Neural progenitor cell (in vitro differentiated cells): Measurements from ENCODE around the gene LRRC47. TPM values are rescaled to one million over a fixed set of nuclear protein-coding genes. Genes with fewer than 3 reads are reported as not detected.

Experiments
- DNase-seq: peaks from one replicate; pipeline ENCODE4 v3.0.0-alpha.2; 2016; ENCODE audit warnings: low spot score
- H2AFZ ChIP-seq: fragments of 200-600 bp; sonication (generic); replicated peaks from 2 replicates; pipeline ENCODE4 v1.6.1; 2016; ENCODE audit warnings: antibody characterized with exemption
- H3F3A ChIP-seq: fragments of 200-600 bp; sonication (generic); 2 replicates; pipeline ENCODE4 v1.6.1; 2016; ENCODE audit warnings: antibody characterized with exemption, low read depth
- H3K27ac ChIP-seq: fragments of 200-600 bp; sonication (generic); 2 replicates; pipeline ENCODE4 v1.5.1; 2016; ENCODE audit warnings: mild to moderate bottlenecking
- H3K27me3 ChIP-seq: fragments of 200-600 bp; sonication (generic); 2 replicates; pipeline ENCODE4 v1.6.1; 2016; ENCODE audit warnings: mild to moderate bottlenecking, moderate library complexity
- H3K36me3 ChIP-seq: fragments of 200-600 bp; sonication (generic); 2 replicates; pipeline ENCODE4 v1.5.1; 2016
- H3K4me1 ChIP-seq: fragments of 200-600 bp; sonication (generic); 2 replicates; pipeline ENCODE4 v1.6.1; 2016; ENCODE audit warnings: mixed run types
- H3K4me2 ChIP-seq: fragments of 200-600 bp; sonication (generic); 2 replicates; pipeline ENCODE4 v1.6.1; 2016
- H3K4me3 ChIP-seq: fragments of 200-600 bp; sonication (generic); 2 replicates; pipeline ENCODE4 v1.5.1; 2016
- H3K79me2 ChIP-seq: fragments of 200-600 bp; sonication (generic); 2 replicates; pipeline ENCODE4 v1.6.1; 2016; ENCODE audit warnings: low read depth
- H3K9ac ChIP-seq: fragments of 200-600 bp; sonication (generic); 2 replicates; pipeline ENCODE4 v1.6.1; 2016
- H3K9me3 ChIP-seq: fragments of 200-600 bp; sonication (generic); 2 replicates; pipeline ENCODE4 v1.5.1; 2016; ENCODE audit warnings: low read depth
- H4K20me1 ChIP-seq: fragments of 200-600 bp; sonication (generic); 2 replicates; pipeline ENCODE4 v1.6.1; 2016; ENCODE audit warnings: low read depth
- H3K27ac Mint-ChIP-seq: 3 replicates; pipeline ENCODE4 v1.8.0; 2021; ENCODE audit warnings: mixed read lengths
- H3K27me3 Mint-ChIP-seq: 2 replicates; pipeline ENCODE4 v1.8.0; 2022; ENCODE audit warnings: low read depth, mild to moderate bottlenecking, inconsistent platforms, moderate library complexity, mixed read lengths; ENCODE audit not compliant: insufficient read depth
- H3K36me3 Mint-ChIP-seq: 3 replicates; pipeline ENCODE4 v1.8.0; 2021; ENCODE audit warnings: mixed read lengths
- H3K4me1 Mint-ChIP-seq: 3 replicates; pipeline ENCODE4 v1.8.0; 2021; ENCODE audit warnings: mixed read lengths
- H3K4me3 Mint-ChIP-seq: 3 replicates; pipeline ENCODE4 v1.8.0; 2021; ENCODE audit warnings: mild to moderate bottlenecking, moderate library complexity, mixed read lengths
- H3K9me3 Mint-ChIP-seq: 3 replicates; pipeline ENCODE4 v1.8.0; 2020; ENCODE audit warnings: mixed read lengths
- EZH2 ChIP-seq: fragments of 200-600 bp; sonication (generic); IDR thresholded peaks from 2 replicates; pipeline ENCODE4 v1.6.1; 2017; ENCODE audit warnings: antibody characterized with exemption, mild to moderate bottlenecking, moderate library complexity
- EZH2phosphoT487 ChIP-seq: fragments of 200-600 bp; sonication (generic); IDR thresholded peaks from 2 replicates; pipeline ENCODE4 v1.6.1; 2017; ENCODE audit warnings: antibody characterized with exemption
- total RNA-seq: library from RNA; depleted of rRNA; stranded (reverse); fragments of >200 nt; gene quantifications from 2 replicates; pipeline ENCODE4 v1.2.3, GENCODE V29; 2015; ENCODE audit warnings: low replicate concordance
- TF ChIP-seq, protein P1 (sequence below): fragments of 200-600 bp; sonication (generic); IDR thresholded peaks from 2 replicates; pipeline ENCODE4 v1.5.1; 2017; ENCODE audit warnings: antibody characterized with exemption, mild to moderate bottlenecking

Gene LRRC47
- total RNA-seq, 1 donor from 2014 or later, result 51.0 TPM

DNA sequence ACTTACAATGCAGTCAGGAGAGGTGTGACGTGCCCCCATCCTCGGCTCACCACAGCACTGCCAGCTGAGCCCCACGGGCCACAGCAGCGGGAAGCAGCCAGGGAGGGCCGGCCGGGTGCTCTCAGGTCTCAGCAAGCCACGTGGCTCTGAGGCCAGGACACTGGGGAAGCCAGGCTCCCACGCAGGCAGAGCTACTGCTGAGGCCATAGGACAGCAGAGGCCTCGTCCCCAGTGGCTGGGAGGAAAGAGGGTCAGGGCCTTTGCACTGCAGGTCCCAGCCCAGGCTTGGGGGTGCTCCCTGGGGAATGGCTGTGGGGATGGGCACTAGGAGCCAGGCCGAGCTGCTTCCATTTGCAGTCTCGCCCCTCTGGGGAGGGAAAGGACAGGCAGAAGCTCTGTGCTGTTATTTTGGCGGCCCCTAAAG, 5.8 kb downstream of the LRRC47 start:
- peaks cover 8% of the 10 kb centered on the region for H3K36me3 Mint-ChIP-seq
- no peak overlapping the region for H2AFZ ChIP-seq
- no peak for DNase-seq

DNA sequence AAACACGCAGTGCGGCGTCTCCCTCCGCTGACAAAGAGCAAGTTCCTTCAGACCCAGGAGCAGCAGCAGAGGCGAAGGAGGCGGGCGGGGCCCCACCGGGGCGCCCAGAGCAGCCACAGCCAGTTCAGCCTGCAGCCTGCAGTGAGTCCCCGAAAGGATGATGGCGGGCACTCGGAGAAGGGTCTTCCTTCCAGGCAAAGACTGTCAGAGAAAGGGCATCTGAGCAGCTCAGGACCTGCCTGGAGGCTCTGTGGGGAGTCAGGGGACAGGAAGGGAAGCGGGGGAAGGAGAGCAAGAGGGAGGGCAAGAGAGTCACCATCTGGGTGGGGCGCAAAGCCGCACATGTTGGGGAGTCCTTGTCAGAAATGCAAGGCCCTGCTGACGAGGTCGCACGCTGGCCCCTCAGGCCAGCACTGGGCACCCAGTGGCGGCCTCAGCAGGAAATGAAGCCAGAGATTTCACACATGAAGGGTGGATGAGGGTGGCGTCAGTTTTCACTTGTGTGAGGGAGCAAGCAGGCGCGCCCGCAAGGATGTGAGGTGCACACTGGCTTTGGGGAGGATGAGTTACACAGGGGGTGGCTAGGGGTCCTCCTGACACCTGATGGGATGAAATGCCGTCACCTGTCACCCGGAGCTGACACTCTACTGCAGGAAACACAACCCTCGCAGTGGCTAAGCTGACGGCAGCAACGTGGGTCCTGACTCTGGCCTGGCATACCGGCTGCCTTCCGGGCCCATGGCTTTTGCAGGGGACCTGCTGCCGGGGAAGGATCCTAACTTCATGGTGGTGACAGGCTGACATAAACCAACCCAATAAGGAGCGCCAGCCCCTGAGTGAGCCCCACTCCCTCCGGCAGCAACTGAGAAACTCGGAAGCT, 6.6 kb downstream of the LRRC47 start:
- peaks cover 36% of the 10 kb centered on the region for H3K79me2 ChIP-seq
- H3K4me3 ChIP-seq, result no peak overlapping the region
- H3K36me3 ChIP-seq, result no peaks in the 10 kb centered on the region
- no peaks in the 10 kb centered on the region for H3K27me3 ChIP-seq
- peaks cover 7% of the 10 kb centered on the region for H3K4me1 ChIP-seq
- TF ChIP-seq EZH2phosphoT487, result no peak
- TF ChIP-seq, protein P1, sequence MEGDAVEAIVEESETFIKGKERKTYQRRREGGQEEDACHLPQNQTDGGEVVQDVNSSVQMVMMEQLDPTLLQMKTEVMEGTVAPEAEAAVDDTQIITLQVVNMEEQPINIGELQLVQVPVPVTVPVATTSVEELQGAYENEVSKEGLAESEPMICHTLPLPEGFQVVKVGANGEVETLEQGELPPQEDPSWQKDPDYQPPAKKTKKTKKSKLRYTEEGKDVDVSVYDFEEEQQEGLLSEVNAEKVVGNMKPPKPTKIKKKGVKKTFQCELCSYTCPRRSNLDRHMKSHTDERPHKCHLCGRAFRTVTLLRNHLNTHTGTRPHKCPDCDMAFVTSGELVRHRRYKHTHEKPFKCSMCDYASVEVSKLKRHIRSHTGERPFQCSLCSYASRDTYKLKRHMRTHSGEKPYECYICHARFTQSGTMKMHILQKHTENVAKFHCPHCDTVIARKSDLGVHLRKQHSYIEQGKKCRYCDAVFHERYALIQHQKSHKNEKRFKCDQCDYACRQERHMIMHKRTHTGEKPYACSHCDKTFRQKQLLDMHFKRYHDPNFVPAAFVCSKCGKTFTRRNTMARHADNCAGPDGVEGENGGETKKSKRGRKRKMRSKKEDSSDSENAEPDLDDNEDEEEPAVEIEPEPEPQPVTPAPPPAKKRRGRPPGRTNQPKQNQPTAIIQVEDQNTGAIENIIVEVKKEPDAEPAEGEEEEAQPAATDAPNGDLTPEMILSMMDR, result no peak
- TF ChIP-seq EZH2, result no peak
- peaks cover 38% of the 10 kb centered on the region for H4K20me1 ChIP-seq
- no peak overlapping the region for H3K4me2 ChIP-seq
- H3K9ac ChIP-seq, result peak overlapping the region; percentile 27
- no peak overlapping the region for H3K4me3 Mint-ChIP-seq
- H3K27ac Mint-ChIP-seq, result no peak overlapping the region
- H2AFZ ChIP-seq, result no peak overlapping the region
- H3K9me3 Mint-ChIP-seq, result no peaks in the 10 kb centered on the region
- peaks cover 11% of the 10 kb centered on the region for H3K4me1 Mint-ChIP-seq
- peaks cover 16% of the 10 kb centered on the region for H3F3A ChIP-seq
- H3K9me3 ChIP-seq, result no peaks in the 10 kb centered on the region
- H3K27me3 Mint-ChIP-seq, result no peaks in the 10 kb centered on the region
- peaks cover 12% of the 10 kb centered on the region for H3K36me3 Mint-ChIP-seq
- DNase-seq, result no peak
- no peak overlapping the region for H3K27ac ChIP-seq

More for the DNA sequence above, 5.8 kb downstream of the LRRC47 start:
- H3K27ac ChIP-seq, result no peak overlapping the region
- H3K36me3 ChIP-seq, result no peaks in the 10 kb centered on the region
- no peak for TF ChIP-seq EZH2phosphoT487
- TF ChIP-seq EZH2, result no peak
- TF ChIP-seq, protein P1, result no peak
- H3F3A ChIP-seq, result peaks cover 16% of the 10 kb centered on the region
- Mint-ChIP-seq H3K4me3 (no peak overlapping the region), H3K27me3 (no peaks in the 10 kb centered on the region), H3K27ac (no peak overlapping the region), H3K9me3 (no peaks in the 10 kb centered on the region), H3K4me1 (peaks cover 17% of the 10 kb centered on the region)
- peaks cover 46% of the 10 kb centered on the region for H4K20me1 ChIP-seq
- H3K79me2 ChIP-seq, result peaks cover 45% of the 10 kb centered on the region
- H3K4me2 ChIP-seq, result no peak overlapping the region
- H3K9ac ChIP-seq, result no peak overlapping the region
- no peak overlapping the region for H3K4me3 ChIP-seq
- no peaks in the 10 kb centered on the region for H3K27me3 ChIP-seq
- H3K4me1 ChIP-seq, result peaks cover 12% of the 10 kb centered on the region
- no peaks in the 10 kb centered on the region for H3K9me3 ChIP-seq

DNA sequence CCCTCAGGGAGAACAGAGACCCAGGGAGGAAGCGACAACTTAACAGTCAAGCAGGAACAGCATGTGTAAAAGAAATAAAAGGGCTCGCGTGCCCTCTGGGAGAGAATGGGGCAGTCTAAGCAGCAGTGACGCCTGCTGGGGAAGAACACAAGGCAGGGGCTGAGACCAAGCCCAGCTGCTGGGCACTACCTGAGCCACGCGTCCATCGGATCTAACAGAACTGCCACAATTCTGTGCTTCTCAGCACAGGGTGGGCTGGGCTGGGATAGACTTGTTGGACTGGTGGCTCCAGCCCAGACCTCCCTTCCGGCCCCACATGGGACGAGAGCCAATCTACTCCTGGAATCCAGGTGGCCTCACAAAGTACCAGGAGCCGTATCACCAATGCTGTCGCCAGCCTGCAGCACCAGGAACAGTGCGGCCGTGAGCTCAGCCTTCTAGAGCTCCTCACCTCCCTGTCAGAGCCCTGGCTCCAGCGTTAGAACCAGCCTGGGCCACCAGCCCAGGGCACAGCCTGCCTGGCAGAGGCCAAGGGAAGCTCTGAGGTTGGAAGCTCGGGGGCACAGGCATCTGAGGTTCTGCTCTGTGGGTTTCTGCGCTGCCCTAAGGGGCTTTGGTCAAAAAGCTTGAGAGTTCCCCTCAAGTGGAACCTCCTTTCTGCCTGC, 7.4 kb downstream of the LRRC47 start:
- peaks cover 3% of the 10 kb centered on the region for H3K27me3 Mint-ChIP-seq
- Histone ChIP-seq H3K4me2 (no peak overlapping the region), H3F3A (peaks cover 8% of the 10 kb centered on the region), H3K79me2 (peaks cover 29% of the 10 kb centered on the region), H3K9me3 (no peaks in the 10 kb centered on the region), H3K27me3 (no peaks in the 10 kb centered on the region), H3K4me1 (peaks cover 7% of the 10 kb centered on the region), H3K9ac (no peak overlapping the region), H3K27ac (no peak overlapping the region), H3K4me3 (no peak overlapping the region), H2AFZ (no peak overlapping the region), H3K36me3 (no peaks in the 10 kb centered on the region), H4K20me1 (peaks cover 32% of the 10 kb centered on the region)
- peaks cover 6% of the 10 kb centered on the region for H3K4me1 Mint-ChIP-seq
- peak overlapping the region; percentile 36 for H3K4me3 Mint-ChIP-seq
- TF ChIP-seq, protein P1, result no peak
- TF ChIP-seq EZH2phosphoT487 (no peak), EZH2 (no peak)
- H3K36me3 Mint-ChIP-seq, result peaks cover 12% of the 10 kb centered on the region
- no peak for DNase-seq
- H3K27ac Mint-ChIP-seq, result no peak overlapping the region
- H3K9me3 Mint-ChIP-seq, result no peaks in the 10 kb centered on the region
